ENCODE data around the gene ABHD17A.
A peak's percentile ranks its signal among the peaks of the same experiment; 100 is the strongest.

Gene ABHD17A

DNA sequence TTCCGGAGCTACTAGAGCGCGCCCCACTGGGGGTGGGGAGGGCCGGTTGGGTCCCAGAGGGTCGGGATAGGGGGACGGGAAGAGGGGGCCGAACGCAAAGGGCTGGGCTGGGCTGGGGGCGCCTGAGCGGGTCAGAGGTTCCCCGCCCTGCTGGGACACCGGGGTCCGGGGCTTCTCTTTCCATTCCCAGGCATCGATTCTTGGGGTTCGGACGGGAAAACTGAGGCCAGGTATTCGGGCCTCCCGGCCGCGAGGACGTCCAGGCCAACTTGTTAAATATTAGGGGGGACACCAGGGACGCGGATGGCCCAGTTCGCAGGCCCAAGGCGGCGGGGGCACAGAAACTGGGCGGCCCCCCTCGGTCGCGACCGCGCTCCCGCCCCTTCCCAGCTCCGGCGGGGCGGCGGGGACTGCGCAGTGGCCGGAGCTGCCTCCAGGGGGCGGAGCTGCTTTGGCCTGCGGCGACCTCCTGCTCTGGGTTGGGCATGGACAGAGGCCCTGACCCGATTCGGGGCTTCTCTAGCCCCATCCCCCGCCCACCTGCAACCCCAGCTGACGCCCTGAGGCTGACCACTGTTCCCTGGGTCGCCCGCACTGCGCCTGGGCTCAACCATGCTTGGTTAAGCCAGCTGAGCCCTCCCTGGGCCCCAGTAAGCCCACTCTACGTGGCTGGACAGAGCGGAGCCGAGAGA lies 20.7 kb downstream of the ABHD17A start:
- DNase-seq (ENCODE audit: low read depth in 2 of 2) = peak; percentile 39 to 60

DNA sequence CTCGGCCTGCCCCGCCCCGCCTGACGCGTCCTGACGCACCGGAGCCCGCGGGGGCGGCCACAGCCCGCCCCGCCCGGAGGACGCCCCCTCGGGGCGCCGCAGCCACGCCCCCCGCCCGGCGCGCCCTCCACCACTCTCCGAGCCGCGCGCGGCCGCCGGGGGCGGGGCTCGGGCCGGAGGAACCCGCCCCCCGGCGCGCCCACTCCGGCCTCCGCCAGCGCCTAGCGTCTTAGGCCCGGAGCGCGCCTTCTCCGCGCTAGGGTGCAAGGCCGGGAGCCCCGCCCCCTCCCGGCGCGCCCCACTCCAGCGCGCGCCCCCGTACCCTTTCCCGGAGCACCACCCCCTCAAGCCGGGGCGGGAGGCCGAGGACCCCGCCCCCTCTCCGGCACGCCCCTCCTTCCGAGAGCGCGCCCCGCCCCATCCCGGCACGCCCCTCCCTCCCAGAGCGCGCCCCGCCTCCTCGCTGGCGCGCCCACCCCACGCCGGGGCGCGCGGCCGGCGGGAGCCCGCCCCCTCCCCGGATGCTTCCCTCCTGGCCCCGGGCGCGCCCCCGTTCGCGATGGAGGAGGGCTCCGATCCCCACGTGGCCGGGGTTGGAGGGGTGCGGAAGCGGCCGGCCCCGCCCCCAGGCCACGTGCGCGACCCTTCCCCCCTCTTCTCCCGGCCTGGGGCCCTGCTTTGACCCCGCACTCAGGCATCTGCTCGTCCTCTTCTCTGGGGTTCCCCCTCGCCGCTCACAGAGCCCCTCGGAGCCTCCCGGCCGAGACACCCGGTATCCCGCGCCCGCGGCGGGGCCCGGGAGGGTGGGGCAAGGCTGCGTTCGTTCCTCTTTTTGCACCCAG lies 21.4 kb downstream of the ABHD17A start:
- peak; percentile 88 to 94 for DNase-seq (ENCODE audit: low read depth in 2 of 2)

DNA sequence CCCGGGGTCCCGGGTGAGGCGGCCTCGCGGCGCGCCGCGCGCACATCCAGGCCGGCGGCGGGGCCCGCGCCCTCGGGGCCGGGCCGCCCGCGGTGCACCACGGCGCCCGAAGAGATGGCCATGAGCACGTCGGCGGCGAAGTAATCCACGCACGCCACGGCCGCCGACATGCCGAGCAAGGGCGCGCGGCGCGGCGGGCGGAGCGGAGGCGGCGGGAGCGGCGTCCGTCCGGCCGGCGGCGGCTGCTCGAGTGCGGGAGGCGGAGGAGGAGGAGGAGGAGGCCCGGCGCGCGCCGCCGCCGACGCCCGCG lies 22.0 kb downstream of the ABHD17A start, which contains the start of gene KLF16:
Gene KLF16 (minus strand): TSS at position 252 of the 310 bp plus-strand sequence. CDS start 82 bp downstream, at position 170.
- DNase-seq (ENCODE audit: low read depth in 2 of 2) = no peak

DNA sequence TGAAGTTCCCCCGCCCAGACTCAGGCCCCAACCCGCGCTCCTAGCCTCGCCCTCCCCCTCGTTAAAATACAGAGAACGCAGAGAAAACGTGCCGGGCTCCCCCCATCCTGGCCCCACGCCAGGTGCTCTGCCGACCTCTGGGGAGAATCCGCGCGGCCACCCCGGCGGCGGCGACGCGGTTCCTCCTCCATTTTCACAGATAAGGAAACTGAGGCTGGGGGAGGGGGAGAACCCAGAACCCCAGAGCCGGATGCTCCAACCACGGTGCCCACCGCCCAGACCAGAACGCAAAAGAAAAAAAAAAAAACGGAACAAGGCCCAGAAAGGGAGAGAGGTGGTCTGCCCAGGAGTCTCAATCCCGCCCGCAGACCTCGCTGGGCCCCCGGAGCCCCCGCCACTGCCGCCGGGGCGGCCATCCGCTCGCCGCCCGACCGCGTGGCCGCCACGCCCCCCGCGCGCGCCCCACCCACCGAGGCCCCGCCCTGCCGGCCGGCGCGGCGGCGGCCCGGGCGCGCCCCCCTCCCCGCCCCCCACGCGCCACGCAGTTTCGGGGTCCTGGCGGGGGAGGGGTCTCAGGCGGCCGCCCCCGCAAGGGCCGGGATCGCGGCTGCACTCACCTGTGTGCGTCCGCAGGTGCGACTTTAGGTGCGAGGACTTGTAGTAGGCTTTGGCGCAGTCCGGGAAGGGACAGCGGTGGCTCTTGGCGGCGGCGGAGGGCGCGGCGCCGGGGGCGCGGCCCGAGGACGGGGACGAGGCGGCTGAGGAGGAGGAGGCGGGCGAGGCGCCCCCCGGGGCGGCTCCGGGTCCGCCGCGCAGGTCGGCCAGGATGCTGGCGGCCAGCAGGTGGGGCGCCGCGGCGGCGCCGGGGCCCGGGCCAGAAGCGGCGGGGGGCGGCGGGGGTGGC lies 22.6 kb downstream of the ABHD17A start:
- DNase-seq (ENCODE audit: low read depth in 2 of 2) = peak; percentile 42 to 66

DNA sequence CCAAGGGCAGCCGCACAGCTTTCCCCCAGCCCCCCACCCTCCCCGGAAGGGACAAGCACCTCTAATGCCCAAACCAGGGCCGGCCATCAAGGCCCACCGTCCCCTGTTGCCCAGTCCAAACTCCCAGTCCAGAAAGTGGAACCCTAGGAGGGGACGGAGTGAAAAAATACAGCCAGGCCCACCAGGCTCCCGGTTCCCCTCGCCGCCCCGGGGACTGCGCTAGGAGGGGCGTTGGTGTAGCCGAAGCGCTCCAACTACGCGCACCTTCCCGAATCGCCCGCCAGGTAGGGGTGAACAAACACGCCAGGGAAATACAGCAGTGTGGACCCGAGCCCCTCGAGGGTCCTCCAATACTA lies 23.2 kb downstream of the ABHD17A start:
- no peak for DNase-seq (ENCODE audit: low read depth in 2 of 2)

DNA sequence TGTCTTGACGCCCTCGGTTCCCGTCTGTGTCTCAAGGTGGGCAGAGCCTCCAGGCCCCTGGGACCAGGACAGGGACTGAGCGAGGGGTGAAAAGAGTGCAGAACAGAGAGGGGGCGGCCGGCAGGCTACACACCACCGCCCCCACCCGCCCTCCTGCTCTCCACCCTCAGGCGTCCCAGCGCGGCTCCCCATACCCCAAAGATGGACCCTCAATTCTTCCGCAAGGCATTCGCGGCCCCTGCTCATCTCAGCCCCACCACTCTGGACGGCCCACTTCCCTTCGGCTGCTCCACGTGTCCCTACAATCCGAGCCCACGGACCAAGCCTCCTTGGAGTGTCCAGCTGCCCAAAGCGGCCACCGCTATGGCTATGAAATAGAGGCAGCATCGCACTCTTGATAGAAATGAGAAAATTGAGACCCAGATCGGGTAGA lies 23.7 kb downstream of the ABHD17A start:
- DNase-seq (ENCODE audit: low read depth in 2 of 2) = no peak

DNA sequence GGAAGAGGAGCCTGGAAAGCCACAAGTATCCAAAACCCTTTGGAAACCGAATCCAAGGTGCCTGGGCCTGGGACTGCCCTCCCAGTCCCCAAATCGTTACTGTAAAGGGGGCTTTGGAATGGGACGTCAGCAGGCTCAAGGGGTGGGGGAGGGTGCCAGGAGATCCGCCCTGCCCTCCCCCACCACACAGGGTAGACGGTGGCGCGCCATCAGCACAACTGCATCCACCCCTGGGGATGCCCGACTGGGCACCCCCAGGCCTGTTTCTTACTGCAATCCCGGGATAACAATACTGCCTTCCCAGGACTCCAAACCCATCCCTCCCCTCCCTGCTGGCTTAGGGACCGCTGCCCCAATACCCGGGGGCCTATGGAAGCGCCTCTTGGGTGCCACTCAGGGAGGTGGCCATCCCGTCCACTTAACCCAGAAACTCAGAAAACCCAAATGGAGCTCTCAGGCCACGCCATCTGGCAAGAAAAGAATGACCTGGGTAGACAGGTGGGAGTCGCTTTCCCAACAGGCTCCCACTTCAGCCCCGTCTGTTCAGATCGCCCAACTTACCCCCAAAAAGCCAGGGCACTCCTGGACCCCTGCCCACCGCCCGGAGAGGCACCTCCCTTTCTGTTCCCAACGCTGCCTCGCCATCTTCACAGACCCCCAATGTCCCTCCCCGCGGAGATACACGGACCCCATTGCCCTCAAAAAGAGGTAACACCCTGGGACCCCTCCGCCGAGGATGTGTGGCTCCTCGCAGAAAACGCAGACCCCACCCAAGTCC lies 24.3 kb downstream of the ABHD17A start:
- no peak for DNase-seq (ENCODE audit: low read depth in 2 of 2)

DNA sequence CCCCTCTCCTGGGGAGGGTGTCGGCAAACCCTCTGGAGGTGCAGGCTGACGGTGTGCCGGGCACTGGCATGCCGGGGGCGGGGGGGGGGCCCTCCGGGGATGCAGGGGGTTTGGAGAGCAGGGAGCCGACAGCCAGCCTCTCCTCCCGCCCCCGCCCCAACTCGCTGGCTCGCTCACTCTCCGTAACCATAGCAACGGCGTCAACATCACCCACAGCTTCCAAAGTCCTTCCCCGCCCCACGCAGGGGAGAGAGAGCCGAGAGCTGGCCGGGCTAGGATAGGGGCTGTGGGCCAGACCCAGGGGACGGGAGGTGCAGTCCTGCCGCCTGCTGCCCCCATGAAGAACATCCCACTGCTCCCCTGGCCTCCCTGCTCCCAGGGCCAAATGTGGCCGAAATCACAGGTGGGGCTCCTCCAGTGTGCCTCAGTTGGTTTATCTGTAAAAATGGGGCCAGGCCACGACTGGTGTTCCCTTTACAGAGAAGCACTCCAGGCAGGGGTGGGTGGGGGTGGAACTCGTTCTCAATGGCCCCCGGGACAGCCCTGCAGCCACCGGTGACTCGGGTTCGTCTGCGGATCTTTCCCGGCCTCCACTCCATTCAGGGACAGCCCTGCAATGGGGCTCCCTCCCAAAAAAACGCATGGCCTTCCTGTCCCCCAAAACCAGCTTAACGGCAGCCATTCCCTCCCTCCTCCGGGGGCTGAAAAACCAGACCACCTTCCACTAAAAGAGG lies 25.1 kb downstream of the ABHD17A start:
- peak in 1 of 2 donors; percentile 43 for DNase-seq (ENCODE audit: low read depth in 2 of 2)

DNA sequence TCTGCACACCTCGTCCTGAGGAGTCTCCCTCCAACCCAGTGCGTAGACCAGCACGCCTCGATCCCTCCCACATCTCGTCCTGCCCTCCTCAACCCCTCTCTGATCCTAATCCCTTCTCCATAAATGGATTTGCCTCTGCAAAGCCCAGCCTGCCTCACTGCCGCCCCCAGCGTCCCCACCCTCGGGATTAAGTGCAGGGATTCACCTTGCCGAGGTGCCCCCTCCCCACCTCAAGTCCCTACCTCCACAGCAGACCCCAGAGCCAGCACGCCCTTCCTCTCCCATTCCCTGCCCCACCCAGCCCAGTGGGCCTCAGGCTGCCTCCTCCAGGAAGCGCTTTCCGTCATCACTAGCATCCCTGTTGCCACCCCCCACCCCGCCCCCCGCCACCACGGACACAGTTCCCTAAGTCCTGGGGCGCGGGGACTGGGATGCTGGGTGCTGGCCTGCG lies 25.9 kb downstream of the ABHD17A start:
- no peak for DNase-seq (ENCODE audit: low read depth in 2 of 2)

DNA sequence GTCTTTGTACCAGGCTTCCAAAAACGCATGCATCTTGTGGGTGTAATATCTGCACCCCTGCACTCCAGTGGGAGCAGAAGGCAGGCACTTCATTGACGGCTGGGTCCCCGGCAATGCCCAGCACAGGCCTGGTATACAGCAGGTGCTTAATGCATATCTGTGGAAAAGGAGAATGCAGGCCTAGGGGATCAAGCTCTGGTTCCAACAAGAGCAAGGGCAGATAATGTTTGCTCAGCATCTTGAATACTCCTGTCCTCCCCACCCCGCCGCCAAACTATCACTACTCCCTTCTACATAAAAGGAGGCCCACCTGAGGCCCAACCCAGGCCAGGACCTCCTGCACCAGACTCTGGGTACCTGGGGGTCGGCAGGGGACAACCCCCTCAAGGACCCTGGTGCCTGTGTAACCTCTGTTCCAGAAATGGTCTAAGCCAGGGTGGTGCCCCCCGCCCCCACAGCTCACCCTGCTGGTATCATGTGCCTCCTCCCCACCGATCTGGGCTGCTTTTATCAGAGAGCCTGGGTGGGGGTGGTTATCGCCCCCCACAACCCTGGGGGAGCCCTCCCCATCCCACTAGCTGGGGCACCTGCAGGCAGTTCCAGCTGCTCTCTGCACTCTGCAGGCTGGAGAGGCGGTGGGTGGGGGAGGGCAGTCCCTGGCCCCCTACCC lies 26.7 kb downstream of the ABHD17A start:
- DNase-seq (ENCODE audit: low read depth in 2 of 2) = no peak

DNA sequence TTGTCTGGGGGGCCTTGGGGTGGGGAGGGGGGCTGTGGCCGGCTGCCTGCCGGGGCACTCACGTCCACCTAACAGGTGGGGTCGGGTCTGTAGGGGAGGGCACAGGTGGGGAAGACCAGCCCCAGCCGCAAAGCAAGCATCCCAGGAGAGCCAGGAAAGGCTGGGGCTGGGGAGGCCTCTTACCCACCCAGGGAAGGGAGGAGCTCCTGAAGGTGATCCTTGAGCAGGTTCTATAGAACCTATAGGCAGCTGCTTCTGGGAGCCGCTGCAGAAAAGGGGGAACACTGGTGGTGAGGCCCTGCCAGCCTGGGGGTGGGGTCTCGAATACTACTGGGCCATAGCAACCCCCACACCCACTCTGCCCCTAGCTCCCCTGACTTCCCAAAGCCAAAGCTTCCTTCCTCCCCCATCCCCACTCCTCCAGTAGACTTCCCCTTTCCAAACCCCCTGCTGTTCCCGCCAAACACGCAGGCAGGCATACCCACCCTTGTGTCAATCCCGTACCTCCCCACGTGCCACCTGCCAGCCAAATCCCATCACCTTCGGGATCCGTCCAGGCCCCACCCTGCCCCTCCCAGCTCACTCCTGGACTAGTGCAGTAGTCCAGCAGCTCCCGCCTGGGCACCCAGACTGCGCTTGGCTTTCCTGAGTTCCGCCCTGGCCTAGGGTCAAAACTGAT lies 27.5 kb downstream of the ABHD17A start:
- DNase-seq (ENCODE audit: low read depth in 2 of 2) = no peak

DNA sequence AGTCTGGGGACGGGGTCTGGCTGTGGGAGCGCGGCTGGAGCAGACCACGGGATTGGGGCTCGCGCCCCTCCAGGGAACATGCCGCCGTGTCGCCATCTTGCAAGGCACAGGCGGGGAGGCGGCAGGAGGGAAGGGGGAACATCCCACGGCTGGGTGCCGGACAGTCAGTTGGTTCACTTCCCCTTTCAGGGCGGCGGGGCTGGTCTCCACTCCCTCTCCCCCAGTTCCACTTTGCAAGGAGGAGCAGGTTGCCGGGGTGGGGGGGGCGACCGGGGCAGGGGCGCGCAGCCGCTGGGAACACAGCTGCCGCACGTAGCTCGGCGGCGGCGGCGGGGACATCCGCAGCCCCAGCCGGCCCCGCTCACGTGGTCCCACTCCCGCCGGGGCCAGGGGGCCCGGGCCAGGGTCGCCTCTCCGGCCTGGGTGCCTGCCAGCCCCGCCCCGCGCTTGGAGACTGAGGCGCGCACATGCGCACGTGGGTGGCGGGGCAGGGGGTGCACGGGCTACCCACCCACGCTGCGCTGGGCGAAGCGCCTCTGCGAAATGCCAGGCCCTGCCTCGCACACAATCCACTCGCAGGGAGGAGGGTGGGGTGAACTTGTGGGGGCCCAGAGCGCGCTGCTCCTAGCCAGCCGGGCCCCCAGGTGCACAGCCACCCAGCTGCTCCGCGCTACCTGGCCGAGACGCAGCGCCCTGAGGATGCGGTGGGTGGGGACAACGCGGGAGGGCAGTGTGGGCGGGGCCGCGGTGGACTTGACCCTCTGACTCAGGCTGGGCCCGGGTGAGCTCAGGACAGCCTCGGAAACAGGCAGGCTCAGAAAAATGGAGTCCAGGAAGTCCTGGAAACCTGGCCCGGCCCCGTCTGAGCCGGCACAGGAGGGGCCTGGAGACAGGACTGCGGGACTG lies 28.3 kb downstream of the ABHD17A start:
- peak; percentile 47 to 48 for DNase-seq (ENCODE audit: low read depth in 2 of 2)

DNA sequence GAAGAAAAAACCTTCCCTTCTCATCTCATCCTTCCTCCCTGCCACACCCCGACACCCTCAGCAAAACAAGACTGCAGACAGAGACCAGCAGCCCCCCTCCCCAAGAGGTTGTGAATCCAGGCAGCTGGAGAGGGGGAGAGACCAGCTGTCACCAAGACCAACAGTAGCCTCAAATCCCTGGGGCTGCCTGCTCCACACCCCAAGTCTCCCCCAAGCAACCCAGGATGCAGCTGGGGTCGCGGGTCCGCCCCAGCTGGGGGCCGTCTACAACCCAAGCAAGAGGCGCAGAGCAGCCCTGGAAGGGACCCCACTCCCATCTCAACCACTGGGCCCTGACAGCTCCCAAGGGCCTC lies 29.0 kb downstream of the ABHD17A start:
- no peak for DNase-seq (ENCODE audit: low read depth in 2 of 2)

DNA sequence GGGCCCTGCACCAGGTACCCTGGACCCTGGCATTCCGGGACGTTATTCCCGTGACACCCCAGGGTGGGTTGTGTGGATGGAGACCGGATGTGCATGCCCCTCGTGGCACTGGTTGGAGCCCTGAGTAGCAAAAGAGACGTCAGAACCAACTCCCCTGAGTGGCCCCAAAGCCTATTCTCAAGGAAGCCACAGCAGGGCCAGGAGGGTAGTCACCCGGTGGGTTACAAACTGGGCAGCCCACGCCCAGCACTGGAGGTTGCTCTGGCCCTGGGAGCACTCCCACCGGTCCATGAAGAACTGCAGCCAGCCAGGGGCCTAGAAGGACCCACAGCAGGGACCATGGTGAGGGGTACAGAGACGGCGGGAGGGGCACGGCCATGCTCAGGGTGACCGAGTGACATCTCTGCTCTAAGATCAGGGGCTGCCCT lies 29.5 kb downstream of the ABHD17A start:
- DNase-seq (ENCODE audit: low read depth in 2 of 2) = no peak

DNA sequence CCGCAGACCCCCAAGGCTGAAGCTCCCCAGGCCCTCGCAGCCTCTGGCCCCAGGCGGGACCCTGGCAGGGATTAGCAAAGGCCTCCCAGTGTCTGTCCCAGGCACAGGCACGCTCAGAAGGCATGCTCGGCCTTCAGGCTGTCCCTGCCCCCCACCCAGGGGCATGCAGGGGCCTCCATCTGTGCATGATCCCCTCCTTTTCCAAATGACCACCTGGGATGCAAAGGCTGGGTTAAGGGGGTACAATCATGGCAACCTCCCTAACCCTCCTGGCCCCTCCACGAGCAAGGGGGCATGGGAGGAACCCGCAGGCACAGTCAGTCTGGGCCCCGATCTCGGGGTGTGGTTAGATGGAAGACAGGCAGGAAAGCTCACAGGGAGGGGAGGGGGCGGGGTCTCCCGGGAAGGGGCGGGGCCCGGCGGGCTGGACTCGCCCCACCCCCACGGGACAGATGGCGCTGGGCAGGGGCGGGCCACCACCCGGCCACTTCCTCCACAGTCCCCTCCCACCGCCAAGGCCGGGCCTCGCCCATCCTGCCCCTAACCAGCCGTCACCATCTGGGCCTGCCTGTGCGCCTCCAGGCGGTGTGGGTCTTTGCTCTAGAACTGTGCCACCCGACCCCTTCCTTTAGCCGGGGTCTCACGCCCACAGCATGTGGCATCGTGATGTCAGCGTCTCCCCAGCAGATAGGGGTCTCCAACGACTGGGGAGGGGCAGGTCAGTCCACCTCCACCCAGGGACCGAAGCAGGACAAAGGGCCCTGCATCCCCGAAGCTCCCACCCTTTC lies 30.1 kb downstream of the ABHD17A start:
- DNase-seq (ENCODE audit: low read depth in 2 of 2) = peak; percentile 43 to 60

DNA sequence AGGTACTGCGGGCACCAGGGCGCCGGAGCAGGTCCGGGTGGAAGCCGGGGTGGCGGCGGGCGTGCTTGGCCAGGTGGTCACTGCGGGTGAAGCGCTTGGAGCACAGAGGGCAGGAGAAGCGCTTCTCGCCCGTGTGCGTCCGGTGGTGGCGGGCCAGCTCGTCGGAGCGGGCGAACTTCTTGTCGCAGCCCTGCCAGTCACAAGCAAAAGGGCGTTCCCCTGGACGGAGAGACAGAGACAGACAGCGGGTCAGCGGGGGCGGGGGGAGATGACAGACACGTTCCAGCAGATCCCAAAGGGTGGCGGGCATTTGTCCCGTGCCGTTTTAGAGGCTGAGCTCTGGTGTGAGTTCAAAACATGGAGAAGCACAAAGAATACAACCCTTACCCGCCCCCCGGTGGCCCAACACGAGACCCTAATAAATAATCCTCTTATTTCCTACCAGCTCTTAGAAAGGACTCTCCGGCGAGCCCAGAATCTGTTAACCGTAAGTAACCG lies 30.7 kb downstream of the ABHD17A start:
- DNase-seq (ENCODE audit: low read depth in 2 of 2) = no peak

DNA sequence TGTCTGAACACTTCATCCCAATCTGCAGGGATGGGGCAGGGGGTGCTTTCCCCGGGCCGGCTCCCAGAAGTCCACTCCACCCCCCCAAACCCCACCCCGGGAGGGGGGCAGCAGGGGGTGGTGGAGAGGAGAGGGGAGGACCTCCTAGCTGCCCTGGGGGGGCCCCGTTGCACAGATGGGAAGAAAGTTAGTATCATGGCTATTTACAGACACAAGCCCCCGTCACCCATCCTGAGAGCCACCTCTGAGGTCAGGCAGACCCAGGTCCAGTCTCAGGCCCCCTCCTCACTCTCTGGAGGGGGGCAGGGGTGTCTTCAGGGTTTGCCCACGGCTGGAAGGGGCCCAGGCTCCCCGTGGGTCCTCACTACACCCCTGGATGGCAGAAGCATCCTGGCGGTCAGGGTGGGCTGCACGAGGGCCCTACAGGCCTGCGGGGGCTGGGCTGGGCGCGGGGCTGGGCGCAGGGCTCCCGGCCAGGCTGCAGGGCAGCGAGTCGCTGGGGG lies 31.2 kb downstream of the ABHD17A start:
- no peak for DNase-seq (ENCODE audit: low read depth in 2 of 2)

Data from stimulated activated CD4-positive, alpha-beta T cell treated with anti-CD3 and anti-CD28 coated beads, Interleukin-1b, Interleukin-23, amount 100 ng/mL, for 4 hours (primary cell).